HG03159 (cell line): ENCODE measurements around the gene ADGRD1.
"Not testable (repeated sequence)": the region's sequence is repeated elsewhere in the genome, so short reads cannot be mapped to it uniquely, and the experiment has no call there.

Source experiments
- ATAC-seq: cut with Tn5 transposase; IDR thresholded peaks from one replicate; pipeline ENCODE4 v1.9.1; 2021; ENCODE audit warnings: mild to moderate bottlenecking, moderate library complexity; ENCODE audit not compliant: unreplicated experiment

ADGRD1 gene

DNA sequence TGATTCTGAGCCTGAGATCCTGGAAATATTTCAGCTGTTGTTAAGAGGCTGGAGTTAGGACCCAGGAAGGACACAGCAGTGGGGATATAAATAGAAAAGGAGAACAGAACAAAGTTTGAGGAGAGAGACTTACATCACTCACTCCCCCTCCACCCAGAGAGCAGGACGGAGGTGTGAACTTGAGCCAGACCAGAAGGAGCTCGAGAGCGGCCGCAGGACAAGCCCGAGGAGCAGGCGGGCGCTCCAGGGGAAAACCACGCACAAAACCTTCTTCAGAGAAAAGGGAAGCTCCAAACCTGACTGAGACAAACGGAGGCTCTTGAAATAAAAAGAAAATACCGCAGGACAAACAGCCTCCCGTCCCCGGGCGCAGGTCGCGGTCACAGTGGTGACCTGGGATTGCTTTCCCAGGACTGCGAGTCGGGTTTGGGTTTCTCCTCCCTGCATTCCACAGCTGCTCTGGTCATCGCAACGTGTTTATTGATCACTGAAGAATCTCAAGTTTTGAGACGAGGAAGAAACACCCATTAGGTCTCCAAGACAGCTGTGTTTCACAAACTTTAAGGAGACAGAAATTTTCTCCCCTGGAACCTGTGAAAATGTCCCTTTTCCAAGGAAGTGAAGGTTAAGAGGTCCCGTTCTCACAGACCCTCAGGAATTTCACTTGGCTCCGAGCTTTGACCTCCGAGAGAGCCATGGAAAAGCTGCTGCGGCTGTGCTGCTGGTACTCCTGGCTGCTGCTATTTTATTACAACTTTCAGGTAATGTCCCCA lies at the start of gene ADGRD1:
Gene ADGRD1 (plus strand): TSS at position 137 of the 773 bp plus-strand sequence. CDS start 559 bp downstream, at position 696.
- no peak for ATAC-seq

DNA sequence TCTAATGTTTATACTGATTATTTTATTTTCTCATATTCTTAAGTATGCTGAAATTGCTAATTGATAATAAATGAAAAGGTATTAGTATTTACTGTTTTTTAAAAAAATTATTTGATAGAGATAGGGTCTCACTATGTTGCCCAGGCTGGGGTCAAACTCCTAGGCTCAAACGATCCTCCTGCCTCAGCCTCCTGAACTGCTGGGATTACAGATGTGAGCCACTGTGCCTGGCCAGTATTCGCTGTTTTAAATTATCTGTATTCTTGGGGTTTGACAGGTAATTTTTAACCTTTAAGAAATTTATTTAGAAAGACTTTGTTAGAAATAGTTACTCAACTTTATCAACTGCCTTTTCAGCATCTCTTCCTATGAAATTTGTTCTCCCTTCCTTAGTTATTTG lies 49.6 kb upstream of the ADGRD1 start:
- ATAC-seq = no peak

DNA sequence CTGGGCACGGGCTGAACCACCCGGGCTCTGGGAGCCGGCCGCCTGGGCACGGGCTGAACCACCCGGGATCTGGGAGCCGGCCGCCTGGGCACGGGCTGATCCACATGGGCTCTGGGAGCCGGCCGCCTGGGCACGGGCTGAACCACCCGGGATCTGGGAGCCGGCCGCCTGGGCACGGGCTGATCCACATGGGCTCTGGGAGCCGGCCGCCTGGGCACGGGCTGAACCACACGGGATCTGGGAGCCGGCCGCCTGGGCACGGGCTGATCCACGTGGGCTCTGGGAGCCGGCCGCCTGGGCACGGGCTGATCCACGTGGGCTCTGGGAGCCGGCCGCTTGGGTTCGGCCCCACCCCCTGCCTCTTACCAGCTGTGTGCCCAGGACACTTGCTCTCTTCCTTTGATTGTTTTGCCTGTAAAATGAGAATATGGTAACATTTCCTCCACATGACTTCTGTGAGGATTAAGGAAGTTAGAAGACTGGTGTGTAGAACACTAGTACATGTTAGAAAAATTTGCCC lies 48.7 kb upstream of the ADGRD1 start:
- not testable (repeated sequence) for ATAC-seq

DNA sequence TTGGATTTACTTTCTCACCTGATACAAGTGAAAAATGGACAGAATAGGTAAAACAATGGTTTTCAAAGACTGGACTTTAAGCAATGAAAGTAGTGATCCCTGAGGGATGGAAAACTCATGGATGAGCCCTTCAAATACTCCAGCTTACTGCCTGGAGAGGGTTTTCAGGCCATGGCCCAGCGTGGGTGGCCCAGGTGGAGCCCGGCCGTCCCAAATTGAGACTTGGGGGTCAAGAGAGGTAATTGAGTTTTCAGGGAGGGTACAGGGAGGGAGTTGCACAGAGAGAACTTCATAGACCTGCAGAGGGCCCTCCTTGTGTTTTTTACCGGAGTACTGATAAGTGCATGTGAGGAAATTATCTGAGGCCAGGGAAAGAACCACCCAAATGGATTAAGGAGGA lies 44.6 kb upstream of the ADGRD1 start:
- no peak for ATAC-seq

DNA sequence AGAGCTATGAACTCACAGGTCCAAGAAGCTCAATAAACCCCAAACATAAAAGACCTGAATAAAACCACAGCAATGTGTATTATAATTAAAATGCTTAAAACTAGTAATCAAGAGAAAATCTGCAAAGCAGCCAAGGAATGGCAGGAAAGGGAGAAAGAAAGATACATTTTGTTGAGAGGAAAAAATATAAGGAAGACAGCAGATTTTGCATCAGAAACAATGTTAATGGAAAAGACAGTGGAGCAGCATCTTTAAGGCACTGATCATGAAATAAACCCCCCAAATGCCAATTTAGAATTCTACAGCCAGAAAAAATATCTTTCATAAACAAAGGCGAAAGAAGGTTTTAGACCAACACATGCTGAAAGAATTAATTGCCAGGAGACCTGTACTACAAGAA lies 42.5 kb upstream of the ADGRD1 start:
- ATAC-seq = no peak

DNA sequence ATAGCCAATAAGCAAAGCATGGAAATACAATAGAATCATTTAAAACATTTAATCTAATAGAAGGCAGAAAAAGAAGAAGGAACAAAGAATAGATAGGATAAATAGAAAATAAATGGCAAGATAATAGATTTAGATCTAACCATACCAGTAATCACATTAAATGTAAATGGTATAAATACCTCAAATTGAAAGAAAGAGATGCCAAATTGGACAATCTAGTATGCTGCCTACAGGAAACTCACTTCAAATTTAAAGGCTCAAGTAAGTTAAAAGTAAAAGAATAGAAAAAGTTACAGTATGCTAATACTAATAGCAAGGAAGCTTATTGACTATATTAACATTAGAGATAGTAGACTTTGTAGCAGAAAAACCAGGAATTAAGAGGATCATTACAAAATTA lies 41.8 kb upstream of the ADGRD1 start:
- ATAC-seq = no peak

DNA sequence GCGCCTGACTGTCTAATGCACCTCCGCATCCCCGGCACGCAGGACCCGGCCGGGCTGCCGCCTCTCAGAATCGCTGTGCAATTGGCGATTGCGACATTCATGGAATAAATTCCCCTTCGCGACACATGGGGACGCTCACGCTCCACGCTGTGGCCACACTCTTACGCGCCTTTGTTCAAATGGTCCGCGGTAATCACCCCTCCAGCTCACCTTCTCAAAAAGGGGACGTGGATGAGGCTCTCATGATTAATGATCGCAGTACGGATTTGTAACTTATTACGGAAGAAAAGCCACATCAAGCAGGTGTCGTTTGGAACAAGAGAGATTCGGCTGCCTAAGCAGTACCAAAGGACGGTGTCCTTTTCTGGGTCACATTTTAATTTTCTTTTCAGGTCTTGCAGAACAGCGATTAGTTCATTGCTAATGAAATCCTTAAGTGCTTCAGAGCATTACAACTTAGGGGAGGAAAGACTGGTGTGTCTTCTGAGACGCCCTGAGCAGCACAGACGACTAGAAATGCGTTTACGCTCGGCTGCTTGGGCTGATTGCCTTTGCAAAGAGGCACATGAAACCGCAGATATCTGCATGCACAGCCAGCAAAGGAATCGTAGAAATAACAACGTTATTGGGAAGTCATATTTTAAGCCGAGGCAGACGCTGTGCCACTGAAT lies 37.3 kb upstream of the ADGRD1 start:
- ATAC-seq = no peak

DNA sequence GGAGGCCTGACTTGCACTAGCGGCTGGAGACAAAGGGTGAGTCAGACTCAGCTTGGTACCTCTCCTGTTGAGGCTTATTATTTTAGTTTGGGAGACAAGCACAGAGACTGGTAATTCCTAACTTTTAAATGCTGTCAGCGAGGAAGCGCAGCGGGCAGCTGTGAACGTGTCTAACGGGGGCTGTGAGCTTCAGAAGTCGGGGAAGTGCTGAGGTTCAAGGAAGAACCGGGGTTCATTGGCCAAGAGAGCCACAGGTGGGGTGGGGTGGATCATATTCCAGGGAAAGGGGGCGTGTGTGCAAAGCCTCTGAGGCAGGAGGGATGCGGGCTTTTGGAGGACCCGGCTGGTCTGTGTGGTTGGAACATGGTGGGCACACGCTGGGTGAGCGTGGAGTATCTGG lies 36.1 kb upstream of the ADGRD1 start:
- no peak for ATAC-seq

DNA sequence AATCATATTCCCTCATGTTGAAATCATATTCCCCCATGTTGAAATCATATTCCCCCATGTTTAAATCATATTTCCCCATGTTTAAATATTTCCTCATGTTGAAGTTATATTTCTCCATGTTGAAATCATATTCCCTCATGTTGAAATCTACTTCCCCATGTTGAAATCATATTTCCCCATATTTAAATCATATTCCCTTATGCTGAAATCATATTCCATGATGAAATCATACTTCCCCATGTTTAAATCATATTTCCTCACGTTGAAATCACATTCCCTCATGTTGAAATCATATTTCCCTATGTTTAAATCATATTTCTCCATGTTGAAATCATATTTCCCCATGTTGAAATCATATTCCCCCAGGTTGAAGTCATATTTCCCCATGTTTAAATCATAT lies 34.6 kb upstream of the ADGRD1 start:
- ATAC-seq = no peak

DNA sequence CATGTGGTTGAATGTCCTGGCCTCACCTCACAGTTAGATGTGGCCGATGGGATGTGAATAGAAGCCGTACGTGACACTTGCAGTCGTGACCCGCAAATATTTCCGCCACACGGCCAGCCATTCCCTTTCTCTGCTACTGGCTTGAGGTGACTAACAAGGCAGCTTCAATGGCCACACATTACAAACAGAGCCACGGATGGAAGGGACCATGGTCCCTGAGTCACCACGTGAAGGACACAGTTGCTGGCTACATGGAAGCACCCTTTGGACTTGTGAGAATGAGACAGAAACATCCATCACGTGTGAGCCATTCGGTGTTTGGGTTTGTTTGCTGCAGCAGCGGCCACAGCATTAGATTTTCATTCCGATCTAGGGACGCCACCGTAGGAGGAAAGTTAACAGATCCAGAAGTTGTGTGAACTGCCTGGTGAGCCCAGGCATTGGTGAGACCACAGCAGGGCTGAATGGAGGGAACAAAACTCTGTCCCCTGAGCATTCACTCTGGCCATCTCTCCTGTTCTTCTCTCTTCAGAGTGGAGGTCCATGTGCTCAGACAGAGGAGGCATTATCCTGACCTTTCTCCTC lies 33.5 kb upstream of the ADGRD1 start:
- ATAC-seq = no peak

DNA sequence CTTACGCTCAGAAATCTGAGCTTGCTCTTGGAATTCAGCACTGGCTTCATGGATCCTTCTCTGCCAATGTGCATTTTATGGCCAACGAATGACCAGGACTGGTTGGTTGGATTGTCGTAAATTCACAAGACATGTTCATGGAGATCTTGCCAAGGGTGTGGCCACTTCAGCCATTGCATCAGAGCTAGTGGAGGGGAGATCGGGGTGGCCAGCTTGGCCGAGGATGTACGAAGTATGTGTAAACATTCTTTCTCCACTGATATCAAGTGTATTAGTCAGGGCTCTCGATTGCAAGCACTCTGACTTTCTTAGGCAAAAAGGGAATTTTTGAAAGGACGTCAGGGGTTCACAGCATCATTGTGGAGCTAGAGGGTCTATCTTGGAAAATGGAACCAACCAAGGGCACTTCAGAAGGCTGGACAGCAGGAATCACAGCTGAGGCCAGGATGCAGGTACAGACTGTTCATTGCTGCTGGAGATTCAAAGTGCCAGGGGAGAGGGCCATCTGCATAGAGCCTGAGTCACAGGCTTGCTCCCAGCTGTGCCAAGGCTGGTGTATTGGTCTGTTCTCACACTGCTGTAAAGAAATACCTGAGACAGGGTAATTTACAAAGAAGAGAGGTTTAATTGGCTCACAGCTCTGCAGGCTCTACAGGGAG lies 32.9 kb upstream of the ADGRD1 start:
- ATAC-seq = no peak

DNA sequence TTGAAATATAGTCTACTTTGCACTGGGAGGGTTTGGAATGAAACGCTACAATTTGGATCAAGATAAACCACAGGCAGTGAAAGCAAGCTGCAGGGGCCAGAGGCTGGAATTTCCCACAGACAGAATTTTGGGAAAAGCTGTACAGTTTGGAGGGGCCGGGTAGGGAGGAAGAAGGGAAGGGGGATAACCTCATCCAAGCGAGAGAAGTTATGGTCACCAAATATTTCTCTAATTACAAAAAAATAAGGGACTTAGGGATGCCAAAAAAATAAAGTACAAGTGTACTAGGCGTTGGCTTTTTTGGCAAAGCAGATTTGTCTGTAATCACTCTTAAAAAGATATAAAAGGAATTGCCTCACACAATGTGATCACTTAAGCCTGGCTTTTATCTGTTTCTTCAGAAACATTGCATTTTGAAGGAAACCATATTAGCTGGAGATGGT lies 31.2 kb upstream of the ADGRD1 start:
- no peak for ATAC-seq

DNA sequence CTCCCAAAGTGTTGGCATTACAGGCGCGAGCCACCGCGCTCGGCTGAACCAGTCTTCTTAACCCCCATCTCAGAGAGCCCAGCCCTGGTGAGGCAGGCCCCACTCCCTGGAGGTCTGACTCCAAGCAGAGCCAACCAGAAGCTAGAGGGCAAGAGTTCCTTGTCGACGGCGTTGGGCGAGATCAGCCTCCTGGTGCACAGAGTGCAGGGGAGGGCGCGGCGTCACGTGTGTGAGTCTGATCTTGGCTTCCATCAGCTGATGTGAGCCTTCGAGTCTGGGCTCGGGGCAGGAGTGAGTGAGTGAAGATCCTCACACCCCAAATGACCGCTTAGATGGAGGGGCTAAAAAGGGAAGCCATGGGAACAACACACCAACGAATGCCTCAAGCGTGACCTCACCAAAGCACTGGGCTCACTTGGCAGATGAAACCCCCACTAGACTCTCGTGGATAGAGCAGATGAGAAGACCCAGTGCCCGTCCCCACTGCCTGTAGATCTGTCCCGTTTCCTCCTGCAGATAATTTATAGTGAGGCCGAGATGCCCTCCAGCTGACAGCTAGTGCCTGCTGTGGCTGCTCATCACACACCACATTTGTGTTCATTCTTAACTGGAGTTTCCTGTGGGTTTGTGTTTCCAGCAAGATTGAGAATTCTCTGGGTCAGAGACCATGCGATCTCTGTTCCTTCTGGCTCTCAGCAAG lies 28.6 kb upstream of the ADGRD1 start:
- ATAC-seq = no peak

DNA sequence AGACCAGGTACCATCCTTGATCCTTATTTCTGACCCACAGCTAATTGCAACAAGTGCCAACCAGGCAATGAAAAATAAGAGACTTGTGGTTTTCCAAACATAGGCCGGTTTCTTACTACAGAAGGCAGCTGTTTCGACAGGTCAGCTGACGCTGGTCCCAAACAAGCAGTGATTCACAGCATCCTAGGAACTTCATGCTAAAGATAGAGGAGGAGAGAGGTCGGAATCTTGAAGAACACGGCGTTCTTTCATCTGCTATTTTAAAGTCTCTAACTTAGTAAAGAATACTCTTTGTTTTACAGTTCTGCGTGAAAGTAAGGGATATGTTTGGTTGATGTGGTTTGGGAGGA lies 28.1 kb upstream of the ADGRD1 start:
- no peak for ATAC-seq

DNA sequence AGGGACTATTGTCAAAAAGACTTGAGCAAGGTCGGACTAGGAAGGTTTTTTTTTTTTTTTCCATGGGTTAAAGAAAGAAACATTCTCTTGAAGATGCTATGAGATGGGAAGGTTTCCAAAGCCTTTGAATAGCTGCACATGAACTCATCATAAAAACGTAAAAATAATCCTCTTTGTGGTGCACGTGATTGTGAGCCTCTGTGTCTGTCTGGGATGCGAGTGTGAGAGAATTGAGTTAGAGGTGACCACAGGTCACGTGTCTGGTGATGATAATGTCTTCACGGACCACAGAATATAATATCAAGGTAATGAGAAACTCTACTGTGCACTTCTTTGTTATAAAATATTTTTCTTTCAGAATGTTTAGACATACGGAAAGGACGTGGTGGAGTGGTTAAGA lies 24.3 kb upstream of the ADGRD1 start:
- ATAC-seq = no peak

DNA sequence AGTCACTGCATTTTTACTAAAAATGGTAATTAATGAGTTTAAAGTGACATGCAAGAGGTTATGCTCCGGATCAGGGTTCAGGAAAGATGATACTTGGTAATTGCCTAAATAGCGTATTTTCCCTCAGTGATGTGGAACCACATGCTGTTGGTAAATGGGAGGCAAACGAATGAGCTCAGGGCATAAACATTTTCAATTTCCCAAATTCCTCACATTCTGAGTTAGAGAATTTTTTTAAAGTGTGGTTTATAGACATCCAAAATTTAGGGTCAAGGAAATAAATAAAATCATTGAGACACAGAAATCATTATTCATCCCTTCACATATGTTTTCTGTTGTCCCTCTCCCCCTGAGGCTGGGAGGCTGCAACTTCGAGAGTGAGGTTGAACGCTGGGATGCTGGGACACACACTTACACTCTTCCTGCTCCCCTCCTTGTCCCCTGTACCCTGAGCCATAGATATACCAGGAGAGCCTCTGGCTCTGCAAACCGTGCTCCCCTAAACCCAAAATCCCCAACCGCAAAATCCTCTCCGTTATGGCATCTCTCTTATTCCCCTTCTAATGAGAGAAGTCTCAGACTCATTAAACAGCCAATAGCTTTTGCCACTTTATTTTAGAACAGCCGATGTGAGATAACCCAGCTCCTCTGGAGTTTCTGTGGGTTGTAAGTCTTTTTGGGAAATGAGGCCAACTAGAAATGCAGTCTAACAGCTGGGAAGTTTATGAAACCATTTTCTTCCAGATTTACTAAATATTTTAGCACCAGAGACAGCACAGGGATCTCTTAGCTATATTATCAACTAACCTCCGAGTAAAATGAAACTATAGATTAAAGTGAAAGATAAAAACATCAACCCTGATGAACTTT lies 21.4 kb upstream of the ADGRD1 start:
- ATAC-seq = no peak

DNA sequence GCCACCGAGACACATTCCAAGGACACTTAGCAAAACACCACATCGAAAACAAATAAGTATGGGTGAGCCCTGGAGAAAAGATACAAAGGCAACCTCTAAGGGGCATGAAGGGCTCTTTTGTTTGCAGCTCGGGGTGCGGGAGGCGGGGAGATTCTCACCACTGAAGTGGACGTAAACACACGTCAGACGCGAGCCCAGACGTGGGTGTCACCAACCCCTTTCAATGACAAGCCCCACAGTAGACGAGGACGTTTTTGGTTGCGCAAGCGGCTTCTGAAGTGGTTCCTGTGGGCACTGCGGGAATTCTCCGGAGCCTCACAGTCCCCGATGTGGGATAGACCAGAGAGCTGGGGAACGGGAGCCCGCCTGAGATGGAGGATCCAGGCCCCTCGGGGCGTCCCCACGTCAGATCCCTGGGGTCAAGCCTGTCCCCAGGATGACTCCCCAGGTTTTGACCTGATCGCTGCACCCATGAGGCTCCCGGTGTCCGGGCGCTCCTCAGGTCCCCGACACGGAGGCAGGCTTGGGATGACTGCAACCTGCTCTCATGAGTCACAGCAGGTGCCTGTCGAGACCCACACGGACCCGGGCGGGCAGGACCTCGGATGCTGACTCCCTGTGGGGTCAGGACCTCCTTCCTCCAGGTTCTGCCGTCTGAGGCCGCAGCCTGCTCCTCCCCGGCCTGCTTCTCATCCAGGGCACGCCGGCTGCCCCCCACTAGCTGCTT lies 20.3 kb upstream of the ADGRD1 start:
- no peak for ATAC-seq

DNA sequence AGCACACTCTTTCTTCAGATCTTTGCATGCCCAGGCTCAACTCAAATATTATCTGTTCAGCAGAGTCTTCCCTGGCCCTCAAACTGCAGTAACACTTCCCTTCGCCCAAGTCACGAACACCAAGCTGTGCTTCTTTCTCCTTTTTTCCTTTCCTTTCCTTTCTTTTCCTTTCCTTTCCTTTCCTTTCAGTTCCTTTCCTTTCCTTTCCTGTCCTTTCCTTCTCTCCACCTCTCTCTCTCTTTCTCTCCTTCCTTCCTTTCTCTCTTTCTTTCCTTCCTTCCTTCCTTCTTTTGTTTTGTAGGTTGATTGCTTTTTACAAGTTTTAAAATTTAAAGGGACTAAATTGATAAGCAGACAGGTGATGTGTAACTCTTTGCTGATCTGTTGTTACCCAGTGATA lies 19.0 kb upstream of the ADGRD1 start:
- no peak for ATAC-seq

DNA sequence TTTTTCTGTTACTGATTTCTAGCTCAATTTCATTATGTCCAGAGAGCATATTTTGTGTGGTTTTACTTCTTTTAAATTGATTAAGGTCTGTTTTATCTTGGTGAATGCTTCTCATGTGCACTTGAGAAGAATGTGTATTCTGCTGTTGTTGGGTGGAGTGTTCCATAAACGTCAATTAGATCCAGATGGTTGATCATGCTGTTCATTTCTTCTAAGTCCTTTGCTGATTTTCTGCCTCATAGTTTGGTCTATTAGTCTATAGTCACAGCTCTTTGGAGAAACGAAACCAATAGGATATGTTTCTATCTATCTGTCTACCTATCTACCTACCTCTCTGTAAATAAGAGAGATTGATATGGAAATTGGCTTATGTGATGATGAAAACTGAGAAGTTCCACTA lies 17.1 kb upstream of the ADGRD1 start:
- no peak for ATAC-seq
